DND-41 (cell line): ENCODE data around the gene STH.

Experiments used
- ATAC-seq: fragments of 200-7000 bp; cut with Tn5 transposase; 3 replicates; pipeline ENCODE4 v1.9.1; 2021; ENCODE audit warnings: low read depth; ENCODE audit not compliant: insufficient read depth
- DNase-seq: peaks from one replicate; pipeline ENCODE4 v3.0.0-alpha.2; 2020
- H2AFZ ChIP-seq: 2 replicates; pipeline ENCODE4 v1.6.0; 2012; ENCODE audit warnings: low read depth, low read length
- H3K27ac ChIP-seq: 2 replicates; pipeline ENCODE4 v1.5.1; 2012; ENCODE audit warnings: low read length, inconsistent platforms
- H3K27me3 ChIP-seq: fragments of 200-600 bp; sonication (generic); 2 replicates; pipeline ENCODE4 v1.6.0; 2012; ENCODE audit warnings: low read length, mild to moderate bottlenecking, inconsistent platforms; ENCODE audit not compliant: insufficient read depth, poor library complexity
- H3K36me3 ChIP-seq: 2 replicates; pipeline ENCODE4 v1.5.1; 2012; ENCODE audit warnings: low read length, inconsistent platforms; ENCODE audit not compliant: insufficient read depth
- H3K4me1 ChIP-seq: 2 replicates; pipeline ENCODE4 v1.5.1; 2012; ENCODE audit warnings: mild to moderate bottlenecking, low read length; ENCODE audit not compliant: insufficient read depth
- H3K4me2 ChIP-seq: 2 replicates; pipeline ENCODE4 v1.6.0; 2012; ENCODE audit warnings: mild to moderate bottlenecking, moderate library complexity, low read length, inconsistent platforms; ENCODE audit not compliant: insufficient read depth
- H3K4me3 ChIP-seq, 2 experiments: fragments of 200-600 bp in 1 of 2; shearing (Covaris generic) in 1 of 2; 2 replicates each; pipeline ENCODE4 v1.5.1; 2012 to 2016; ENCODE audit warnings: inconsistent platforms in 2 of 2, low read length in 2 of 2, mild to moderate bottlenecking in 2 of 2, low read depth in 1 of 2, moderate library complexity in 1 of 2
- H3K79me2 ChIP-seq: 2 replicates; pipeline ENCODE4 v1.6.0; 2012; ENCODE audit warnings: low read length, inconsistent platforms; ENCODE audit not compliant: insufficient read depth
- H3K9ac ChIP-seq: 2 replicates; pipeline ENCODE4 v1.6.0; 2012; ENCODE audit warnings: low read depth, mild to moderate bottlenecking, inconsistent platforms, low read length, moderate library complexity
- H3K9me3 ChIP-seq: 2 replicates; pipeline ENCODE4 v1.5.1; 2012; ENCODE audit warnings: low read length, moderate library complexity, mild to moderate bottlenecking, inconsistent platforms; ENCODE audit not compliant: insufficient read depth, severe bottlenecking
- H4K20me1 ChIP-seq: 2 replicates; pipeline ENCODE4 v1.6.0; 2012; ENCODE audit warnings: low read length; ENCODE audit not compliant: insufficient read depth
- CTCF ChIP-seq: IDR thresholded peaks from 2 replicates; pipeline ENCODE4 v1.5.1; 2012; ENCODE audit warnings: borderline replicate concordance, low read length, moderate library complexity, mild to moderate bottlenecking; ENCODE audit not compliant: poor library complexity, severe bottlenecking; ENCODE audit errors: extremely low read depth
- EZH2 ChIP-seq: IDR thresholded peaks from 3 replicates; pipeline ENCODE4 v1.6.1; 2012; ENCODE audit warnings: borderline replicate concordance, low read depth, mild to moderate bottlenecking, moderate library complexity, low read length, inconsistent platforms; ENCODE audit not compliant: severe bottlenecking

Gene STH

DNA sequence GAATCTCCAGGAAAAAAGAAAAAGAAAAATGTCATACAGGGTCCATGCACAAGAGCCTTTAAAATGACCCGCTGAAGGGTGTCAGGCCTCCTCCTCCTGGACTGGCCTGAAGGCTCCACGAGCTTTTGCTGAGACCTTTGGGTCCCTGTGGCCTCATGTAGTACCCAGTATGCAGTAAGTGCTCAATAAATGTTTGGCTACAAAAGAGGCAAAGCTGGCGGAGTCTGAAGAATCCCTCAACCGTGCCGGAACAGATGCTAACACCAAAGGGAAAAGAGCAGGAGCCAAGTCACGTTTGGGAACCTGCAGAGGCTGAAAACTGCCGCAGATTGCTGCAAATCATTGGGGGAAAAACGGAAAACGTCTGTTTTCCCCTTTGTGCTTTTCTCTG, 845 bp downstream of the STH start:
- H3K4me2 ChIP-seq = no peak overlapping the region
- TF ChIP-seq EZH2 (no peak), CTCF (no peak)
- H3K9ac ChIP-seq = no peak overlapping the region
- H3K27me3 ChIP-seq = no peaks in the 10 kb centered on the region
- H3K4me3 ChIP-seq = no peak overlapping the region
- ATAC-seq (no peak), DNase-seq (no peak)
- no peak overlapping the region for H3K27ac ChIP-seq
- H4K20me1 ChIP-seq = no peaks in the 10 kb centered on the region
- H3K9me3 ChIP-seq = no peaks in the 10 kb centered on the region
- H3K4me1 ChIP-seq = no peaks in the 10 kb centered on the region
- no peak overlapping the region for H2AFZ ChIP-seq
- no peaks in the 10 kb centered on the region for H3K36me3 ChIP-seq
- no peaks in the 10 kb centered on the region for H3K79me2 ChIP-seq

DNA sequence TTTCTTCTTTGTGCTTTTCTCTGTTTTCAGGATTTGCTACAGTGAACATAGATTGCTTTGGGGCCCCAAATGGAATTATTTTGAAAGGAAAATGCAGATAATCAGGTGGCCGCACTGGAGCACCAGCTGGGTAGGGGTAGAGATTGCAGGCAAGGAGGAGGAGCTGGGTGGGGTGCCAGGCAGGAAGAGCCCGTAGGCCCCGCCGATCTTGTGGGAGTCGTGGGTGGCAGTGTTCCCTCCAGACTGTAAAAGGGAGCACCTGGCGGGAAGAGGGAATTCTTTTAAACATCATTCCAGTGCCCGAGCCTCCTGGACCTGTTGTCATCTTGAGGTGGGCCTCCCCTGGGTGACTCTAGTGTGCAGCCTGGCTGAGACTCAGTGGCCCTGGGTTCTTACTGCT, 1.2 kb downstream of the STH start:
- no peak overlapping the region for H3K27ac ChIP-seq
- no peak overlapping the region for H2AFZ ChIP-seq
- H3K4me1 ChIP-seq = no peaks in the 10 kb centered on the region
- H3K4me3 ChIP-seq = no peak overlapping the region
- no peaks in the 10 kb centered on the region for H4K20me1 ChIP-seq
- H3K9ac ChIP-seq = no peak overlapping the region
- no peaks in the 10 kb centered on the region for H3K9me3 ChIP-seq
- TF ChIP-seq CTCF (no peak), EZH2 (no peak)
- no peak overlapping the region for H3K4me2 ChIP-seq
- no peak for ATAC-seq
- H3K27me3 ChIP-seq = no peaks in the 10 kb centered on the region
- no peaks in the 10 kb centered on the region for H3K36me3 ChIP-seq
- no peak for DNase-seq
- H3K79me2 ChIP-seq = no peaks in the 10 kb centered on the region

DNA sequence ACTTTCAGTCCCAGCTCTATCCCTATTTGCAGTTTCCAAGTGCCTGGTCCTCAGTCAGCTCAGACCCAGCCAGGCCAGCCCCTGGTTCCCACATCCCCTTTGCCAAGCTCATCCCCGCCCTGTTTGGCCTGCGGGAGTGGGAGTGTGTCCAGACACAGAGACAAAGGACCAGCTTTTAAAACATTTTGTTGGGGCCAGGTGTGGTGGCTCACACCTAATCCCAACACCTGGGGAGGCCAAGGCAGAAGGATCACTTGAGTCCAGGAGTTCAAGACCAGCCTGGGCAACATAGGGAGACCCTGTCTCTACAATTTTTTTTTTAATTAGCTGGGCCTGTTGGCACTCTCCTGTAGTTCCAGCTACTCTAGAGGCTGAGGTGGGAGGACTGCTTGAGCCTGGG, 1.7 kb downstream of the STH start:
- Histone ChIP-seq H3K27ac (no peak overlapping the region), H3K9ac (no peak overlapping the region), H3K4me3 (no peak overlapping the region), H4K20me1 (no peaks in the 10 kb centered on the region), H3K27me3 (no peaks in the 10 kb centered on the region), H2AFZ (no peak overlapping the region), H3K4me1 (no peaks in the 10 kb centered on the region), H3K9me3 (no peaks in the 10 kb centered on the region), H3K79me2 (no peaks in the 10 kb centered on the region), H3K4me2 (no peak overlapping the region), H3K36me3 (no peaks in the 10 kb centered on the region)
- no peak for DNase-seq
- no peak for ATAC-seq
- TF ChIP-seq EZH2 = no peak
- TF ChIP-seq CTCF = no peak
